Kidney epithelial cell (primary cell): ENCODE results near the gene IGFL2. TPM values are rescaled to one million over a fixed set of nuclear protein-coding genes. Genes with fewer than 3 reads are reported as not detected.

ENCODE experiments used
- DNase-seq: peaks from one replicate; pipeline ENCODE4 v3.0.0-alpha.2; 2010; ENCODE audit warnings: low read depth
- H3K27me3 ChIP-seq: 2 replicates; pipeline ENCODE4 v1.6.0; 2011; ENCODE audit warnings: low read length; ENCODE audit not compliant: control insufficient read depth, insufficient read depth
- H3K36me3 ChIP-seq: 2 replicates; pipeline ENCODE4 v1.5.1; 2011; ENCODE audit warnings: low read length; ENCODE audit not compliant: control insufficient read depth, insufficient read depth
- H3K4me3 ChIP-seq: 2 replicates; pipeline ENCODE4 v1.5.1; 2011; ENCODE audit warnings: low read depth, mild to moderate bottlenecking, control low read depth, low read length
- total RNA-seq: library from RNA; depleted of rRNA; stranded (reverse); fragments of >200 nt; gene quantifications from 2 replicates; pipeline ENCODE4 v1.2.3, GENCODE V29; 2015
- TF ChIP-seq, protein P1 (sequence below): IDR thresholded peaks from 2 replicates; pipeline ENCODE4 v1.5.1; 2011; ENCODE audit warnings: mild to moderate bottlenecking, moderate library complexity, low read length, control low read depth, inconsistent platforms; ENCODE audit not compliant: insufficient read depth, poor library complexity, severe bottlenecking

IGFL2 gene
- total RNA-seq, 1 donor from 2014 or later = not detected

DNA sequence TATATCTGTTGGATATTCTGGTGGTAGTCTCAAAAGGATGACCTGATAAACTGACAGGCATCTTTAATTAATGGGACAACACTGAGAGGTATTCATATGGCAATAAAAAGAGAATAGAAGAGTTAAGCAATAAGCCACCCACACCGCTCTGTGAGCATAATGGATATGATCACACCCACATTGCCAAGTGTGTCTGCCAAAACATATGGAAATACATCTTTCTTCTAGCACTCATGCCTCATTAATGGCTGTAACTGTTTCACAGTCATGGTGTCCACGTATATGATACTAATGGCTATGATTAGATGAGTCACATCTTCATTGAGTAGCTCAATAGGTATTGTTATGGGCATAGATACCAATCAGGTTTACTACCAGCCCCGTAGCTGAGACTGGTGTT, 36.7 kb upstream of the IGFL2 start:
- DNase-seq = no peak
- Histone ChIP-seq H3K4me3 (no peak overlapping the region), H3K36me3 (no peaks in the 10 kb centered on the region), H3K27me3 (no peaks in the 10 kb centered on the region)
- TF ChIP-seq, protein P1, sequence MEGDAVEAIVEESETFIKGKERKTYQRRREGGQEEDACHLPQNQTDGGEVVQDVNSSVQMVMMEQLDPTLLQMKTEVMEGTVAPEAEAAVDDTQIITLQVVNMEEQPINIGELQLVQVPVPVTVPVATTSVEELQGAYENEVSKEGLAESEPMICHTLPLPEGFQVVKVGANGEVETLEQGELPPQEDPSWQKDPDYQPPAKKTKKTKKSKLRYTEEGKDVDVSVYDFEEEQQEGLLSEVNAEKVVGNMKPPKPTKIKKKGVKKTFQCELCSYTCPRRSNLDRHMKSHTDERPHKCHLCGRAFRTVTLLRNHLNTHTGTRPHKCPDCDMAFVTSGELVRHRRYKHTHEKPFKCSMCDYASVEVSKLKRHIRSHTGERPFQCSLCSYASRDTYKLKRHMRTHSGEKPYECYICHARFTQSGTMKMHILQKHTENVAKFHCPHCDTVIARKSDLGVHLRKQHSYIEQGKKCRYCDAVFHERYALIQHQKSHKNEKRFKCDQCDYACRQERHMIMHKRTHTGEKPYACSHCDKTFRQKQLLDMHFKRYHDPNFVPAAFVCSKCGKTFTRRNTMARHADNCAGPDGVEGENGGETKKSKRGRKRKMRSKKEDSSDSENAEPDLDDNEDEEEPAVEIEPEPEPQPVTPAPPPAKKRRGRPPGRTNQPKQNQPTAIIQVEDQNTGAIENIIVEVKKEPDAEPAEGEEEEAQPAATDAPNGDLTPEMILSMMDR = no peak

DNA sequence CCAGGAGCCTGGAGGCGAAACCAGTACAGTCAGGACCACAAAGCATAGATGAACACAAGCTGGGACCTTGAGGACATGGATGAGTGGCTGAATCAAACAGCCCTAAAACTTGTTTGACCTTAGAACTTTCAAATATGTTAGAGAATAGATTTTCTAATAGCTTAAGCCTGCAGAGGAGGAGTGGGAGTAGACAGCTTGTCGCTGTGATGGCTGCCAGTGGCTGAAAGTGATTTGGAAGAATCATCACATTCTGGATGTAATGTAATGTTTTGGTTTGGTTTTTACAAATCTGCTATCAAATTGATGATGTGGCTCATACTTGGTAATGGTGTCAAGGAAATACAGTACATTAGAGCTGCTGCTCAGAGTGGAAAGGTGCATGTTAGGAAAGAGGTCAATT, 35.5 kb upstream of the IGFL2 start:
- TF ChIP-seq, protein P1 = no peak
- Histone ChIP-seq H3K27me3 (no peaks in the 10 kb centered on the region), H3K36me3 (no peaks in the 10 kb centered on the region), H3K4me3 (no peak overlapping the region)
- no peak for DNase-seq

DNA sequence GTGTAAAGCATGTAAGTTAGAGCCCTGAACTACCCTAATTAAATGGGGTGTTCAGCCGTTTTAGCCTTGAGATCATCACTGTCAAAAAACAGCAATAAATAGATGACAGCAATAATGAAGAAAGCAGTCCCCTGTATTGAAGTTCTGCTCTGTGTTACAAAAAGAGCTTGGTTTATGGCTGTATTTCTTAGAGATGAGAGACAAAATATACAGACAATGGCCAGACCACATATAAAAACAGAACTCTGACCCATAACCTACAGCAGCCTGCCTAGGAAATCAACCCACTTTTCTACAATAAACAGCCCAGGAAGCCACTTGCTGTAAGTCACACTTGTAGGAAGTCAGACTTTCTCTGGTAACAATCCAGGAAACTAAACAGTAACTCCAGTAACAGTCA, 34.3 kb upstream of the IGFL2 start:
- TF ChIP-seq, protein P1 = no peak
- Histone ChIP-seq H3K27me3 (no peaks in the 10 kb centered on the region), H3K36me3 (no peaks in the 10 kb centered on the region), H3K4me3 (no peak overlapping the region)
- DNase-seq = no peak

DNA sequence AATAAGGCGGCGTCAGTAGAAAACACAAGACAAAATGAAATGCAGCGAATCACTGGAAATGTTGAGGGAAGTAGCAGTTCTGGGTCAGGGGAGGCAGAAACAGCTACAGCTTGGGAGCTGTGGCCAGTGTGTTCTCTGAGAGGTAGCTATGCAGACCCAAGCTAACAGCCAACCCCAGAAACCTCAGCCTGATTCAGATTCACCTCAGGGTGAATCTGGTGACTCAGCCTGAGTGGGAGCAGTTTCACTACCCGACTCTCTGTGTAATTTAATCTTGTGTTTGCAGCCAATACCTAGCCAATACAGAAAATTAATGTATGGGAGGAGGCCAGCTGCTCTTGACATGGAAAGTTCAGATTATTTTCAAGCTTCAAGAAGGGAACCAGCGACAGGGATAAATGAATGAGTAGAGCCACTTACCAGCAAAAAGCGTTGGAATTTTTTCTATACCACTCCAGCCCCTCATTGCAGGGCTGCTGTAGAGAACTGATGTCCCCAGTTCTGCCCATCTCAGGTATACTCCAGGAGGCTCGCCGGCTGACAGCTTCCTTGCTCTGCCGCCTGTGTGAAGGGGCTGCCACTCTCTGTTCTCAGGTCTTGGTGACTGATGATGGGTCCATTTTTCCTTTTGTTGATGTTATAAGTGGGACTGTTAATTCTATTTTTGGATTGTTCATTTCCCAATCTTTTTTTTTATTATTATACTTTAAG, 32.5 kb upstream of the IGFL2 start:
- DNase-seq = peak; percentile 63

DNA sequence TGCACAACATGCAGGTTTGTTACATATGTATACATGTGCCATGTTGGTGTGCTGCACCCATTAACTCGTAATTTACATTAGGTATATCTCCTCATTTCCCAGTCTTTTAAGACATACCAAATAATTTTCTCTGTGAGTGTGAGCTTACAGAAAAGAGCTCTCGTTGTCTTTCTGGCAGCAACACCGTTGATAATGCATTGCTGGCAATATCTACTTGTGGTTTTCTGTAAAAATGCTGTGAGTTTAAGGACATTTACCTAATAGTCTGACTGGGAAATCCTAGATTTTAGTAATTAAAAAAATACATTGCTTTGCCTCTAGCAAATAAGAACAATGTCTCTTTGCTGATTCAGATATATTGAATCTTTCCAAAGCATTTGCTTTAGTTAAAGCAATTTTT, 31.9 kb upstream of the IGFL2 start:
- H3K36me3 ChIP-seq = no peaks in the 10 kb centered on the region
- TF ChIP-seq, protein P1 = no peak
- no peak overlapping the region for H3K4me3 ChIP-seq
- peaks cover 2% of the 10 kb centered on the region for H3K27me3 ChIP-seq
- no peak for DNase-seq

More for the DNA sequence above, 32.5 kb upstream of the IGFL2 start:
- peaks cover 2% of the 10 kb centered on the region for H3K27me3 ChIP-seq
- no peak overlapping the region for H3K4me3 ChIP-seq
- H3K36me3 ChIP-seq = no peaks in the 10 kb centered on the region
- TF ChIP-seq, protein P1 = no peak

DNA sequence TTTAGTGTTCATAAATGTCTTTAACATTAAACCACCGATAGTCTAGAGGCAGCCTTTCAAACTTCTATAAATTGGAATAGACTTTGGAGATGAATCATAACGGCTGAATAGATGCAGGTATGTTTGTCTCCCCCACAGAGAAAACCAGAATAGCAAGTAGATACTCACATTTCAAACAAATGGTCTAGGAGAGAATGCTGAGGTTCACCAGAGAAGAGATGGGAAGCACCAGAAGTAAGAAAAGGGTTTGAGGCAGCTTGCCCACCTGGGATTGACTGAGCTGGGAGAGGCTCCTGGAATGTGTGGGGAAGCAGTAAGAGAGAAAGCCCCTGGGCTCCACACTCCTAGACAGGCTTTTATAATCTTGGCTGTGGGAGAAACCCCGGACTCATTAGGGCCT, 29.9 kb upstream of the IGFL2 start:
- H3K4me3 ChIP-seq = no peak overlapping the region
- no peak for DNase-seq
- TF ChIP-seq, protein P1 = no peak
- no peaks in the 10 kb centered on the region for H3K36me3 ChIP-seq
- peaks cover 2% of the 10 kb centered on the region for H3K27me3 ChIP-seq
